CD4-positive, alpha-beta T cell (primary cell): ENCODE results near the gene CPSF6. TPM values are rescaled to one million over a fixed set of nuclear protein-coding genes. Genes with fewer than 3 reads are reported as not detected.
"Not testable (repeated sequence)": the region's sequence is repeated elsewhere in the genome, so short reads cannot be mapped to it uniquely, and the experiment has no call there.

Experiments
- ATAC-seq: fragments of 200-7000 bp; cut with Tn5 transposase; one replicate; pipeline ENCODE4 v1.10.0; 2022; ENCODE audit warnings: mild to moderate bottlenecking; ENCODE audit not compliant: poor library complexity
- CTCF ChIA-PET: fragments of 350-600 bp; sonication (Branson Sonifier 250); formaldehyde crosslinking; loops from one replicate; lab custom pipeline; 2021; ENCODE audit warnings: antibody characterized with exemption, inconsistent platforms; lab: Charles Lee
- POLR2A ChIA-PET: fragments of 350-600 bp; sonication (Branson Sonifier 250); formaldehyde crosslinking; loops from one replicate; lab custom pipeline; 2021; ENCODE audit warnings: antibody characterized with exemption, inconsistent platforms; lab: Charles Lee
- DNase-seq, 14 experiments: peaks; one replicate each; pipeline ENCODE4 v3.0.0-alpha.2; 2013 to 2020; ENCODE audit warnings: mixed read lengths in 2 of 14
- H3K27ac ChIP-seq, 2 donors: one replicate each; pipeline versions ENCODE4 v1.5.1 to v1.7.0; 2013; ENCODE audit warnings: low read length in 2 of 2, low read depth in 1 of 2, mild to moderate bottlenecking in 1 of 2
- H3K27me3 ChIP-seq, 2 experiments: 1 replicate in 1 of 2; 2 replicates in 1 of 2; pipeline versions ENCODE4 v1.6.1 to v1.7.0; 2013; ENCODE audit warnings: low read length in 2 of 2, control low read depth in 1 of 2, mild to moderate bottlenecking in 1 of 2, moderate library complexity in 1 of 2; ENCODE audit not compliant: insufficient read depth in 2 of 2, control insufficient read depth in 1 of 2
- H3K36me3 ChIP-seq: one replicate; pipeline ENCODE4 v1.6.1; 2013; ENCODE audit warnings: low read length, control low read depth; ENCODE audit not compliant: insufficient read depth
- H3K4me1 ChIP-seq: one replicate; pipeline ENCODE4 v1.6.1; 2013; ENCODE audit warnings: low read length, control low read depth; ENCODE audit not compliant: insufficient read depth
- H3K4me3 ChIP-seq: one replicate; pipeline ENCODE4 v1.5.1; 2013; ENCODE audit warnings: mild to moderate bottlenecking, low read length, moderate library complexity
- H3K9me3 ChIP-seq, 2 experiments: 1 replicate in 1 of 2; 2 replicates in 1 of 2; pipeline versions ENCODE4 v1.6.1 to v1.7.0; 2013; ENCODE audit warnings: low read length in 2 of 2, mild to moderate bottlenecking in 2 of 2, control low read depth in 1 of 2, moderate library complexity in 1 of 2; ENCODE audit not compliant: control insufficient read depth in 1 of 2, insufficient read depth in 1 of 2
- H3K27ac Mint-ChIP-seq: one replicate; pipeline ENCODE4 v1.8.0; 2020; ENCODE audit warnings: mixed read lengths
- H3K27me3 Mint-ChIP-seq: one replicate; pipeline ENCODE4 v1.8.0; 2021; ENCODE audit warnings: mixed read lengths
- H3K36me3 Mint-ChIP-seq: one replicate; pipeline ENCODE4 v1.8.0; 2021; ENCODE audit warnings: low read depth, mixed read lengths
- H3K4me1 Mint-ChIP-seq: one replicate; pipeline ENCODE4 v1.8.0; 2021; ENCODE audit warnings: low read depth, mixed read lengths
- H3K4me3 Mint-ChIP-seq: one replicate; pipeline ENCODE4 v1.8.0; 2020; ENCODE audit warnings: mild to moderate bottlenecking, mixed read lengths
- H3K9me3 Mint-ChIP-seq: one replicate; pipeline ENCODE4 v1.8.0; 2020; ENCODE audit warnings: mixed read lengths
- CTCF ChIP-seq: fragments of 200-600 bp; IDR thresholded peaks from one replicate; pipeline ENCODE4 v1.8.0; 2022; ENCODE audit warnings: antibody characterized with exemption, mild to moderate bottlenecking
- intact Hi-C, 2 experiments: fragments of 100-400 bp; cut with DNase I in 1 of 2; cut with micrococcal nuclease in 1 of 2; formaldehyde crosslinking; loops; one replicate each; pipeline versions ENCODE4 v1.15.1 to v1.9.0; 2023 to 2025; cut with DNase I, micrococcal nuclease
- total RNA-seq, 174 experiments: library from RNA in 2 of 174; stranded (reverse) in 2 of 174; gene quantifications; one replicate each; pipeline ENCODE4 v1.2.3 and lab custom pipeline; 2021 to 2026

CPSF6 gene
- total RNA-seq, 2 experiments from 2014 or later: 80.9 to 86.7 TPM

GRCh38 chr12:69265205-69265604 is 25.8 kb downstream of the CPSF6 start:
- TF ChIP-seq CTCF: no peak
- Mint-ChIP-seq H3K27me3 (no peaks in the 10 kb centered on the region), H3K4me1 (peaks cover 8% of the 10 kb centered on the region), H3K4me3 (no peak overlapping the region), H3K36me3 (peaks cover 84% of the 10 kb centered on the region), H3K27ac (no peak overlapping the region), H3K9me3 (no peaks in the 10 kb centered on the region)
- CTCF ChIA-PET: interaction anchor here (0.6 to 1.3 kb wide), 4 partner anchors 10 to 442 kb away, joined by 3 to 6 read pairs (median 3); no protein-coding TSS in a partner anchor
- no peaks in the 10 kb centered on the region for H3K9me3 ChIP-seq
- no peaks in the 10 kb centered on the region for H3K27me3 ChIP-seq
- intact Hi-C loops: no loop called here
- ATAC-seq (no peak), DNase-seq (no peak)
- no peaks in the 10 kb centered on the region for H3K4me1 ChIP-seq
- H3K36me3 ChIP-seq: peaks cover 70% of the 10 kb centered on the region
- no peak overlapping the region for H3K27ac ChIP-seq
- POLR2A ChIA-PET: no interaction called here
- H3K4me3 ChIP-seq: no peak overlapping the region

- H3K4me3 Mint-ChIP-seq: not testable (repeated sequence)
Measured at GRCh38 chr12:69265633-69266032, 26.3 kb downstream of the CPSF6 start.

GRCh38 chr12:69266036-69266635 is 26.8 kb downstream of the CPSF6 start:
- peaks cover 10% of the 10 kb centered on the region for H3K4me1 Mint-ChIP-seq
- intact Hi-C loops: no loop called here
- Histone ChIP-seq H3K4me3 (no peak overlapping the region), H3K36me3 (peaks cover 68% of the 10 kb centered on the region), H3K27ac (no peak overlapping the region), H3K9me3 (no peaks in the 10 kb centered on the region), H3K4me1 (no peaks in the 10 kb centered on the region), H3K27me3 (no peaks in the 10 kb centered on the region)
- no peak overlapping the region for H3K27ac Mint-ChIP-seq
- peaks cover 83% of the 10 kb centered on the region for H3K36me3 Mint-ChIP-seq
- H3K9me3 Mint-ChIP-seq: no peaks in the 10 kb centered on the region
- H3K27me3 Mint-ChIP-seq: no peaks in the 10 kb centered on the region
- TF ChIP-seq CTCF: no peak
- DNase-seq (no peak), ATAC-seq (no peak)
- CTCF ChIA-PET: interaction anchor here (0.6 to 1.1 kb wide), 3 partner anchors 12 to 443 kb away, joined by 3 to 6 read pairs (median 3); no protein-coding TSS in a partner anchor
- POLR2A ChIA-PET: no interaction called here
- H3K4me3 Mint-ChIP-seq: no peak overlapping the region

More at GRCh38 chr12:69265633-69266032, 26.3 kb downstream of the CPSF6 start:
- H3K4me3 ChIP-seq, H3K27ac Mint-ChIP-seq, H3K9me3 Mint-ChIP-seq, H3K4me1 Mint-ChIP-seq, ATAC-seq, H3K27ac ChIP-seq, H3K4me1 ChIP-seq, H3K9me3 ChIP-seq, intact Hi-C loops, POLR2A ChIA-PET, H3K27me3 ChIP-seq, DNase-seq, H3K27me3 Mint-ChIP-seq: not testable (repeated sequence)
- CTCF ChIA-PET: interaction anchor here (0.6 to 1.1 kb wide), 3 partner anchors 11 to 442 kb away, joined by 3 to 6 read pairs (median 3); no protein-coding TSS in a partner anchor
- peaks cover 84% of the 10 kb centered on the region for H3K36me3 Mint-ChIP-seq
- peaks cover 69% of the 10 kb centered on the region for H3K36me3 ChIP-seq
